Heart left ventricle (tissue), 13 donors: ENCODE data around the gene PLXNA1.

ENCODE experiments used
- CTCF ChIP-seq, 12 donors: fragments of 200-600 bp; sonication (generic) in 4 of 12; IDR thresholded peaks; one replicate each; pipeline versions ENCODE4 v1.5.0 to v1.8.0; 2018 to 2022; ENCODE audit warnings: antibody characterized with exemption in 12 of 12, mild to moderate bottlenecking in 5 of 12
- POLR2A ChIP-seq, 2 donors: fragments of 450-650 bp; IDR thresholded peaks; one replicate each; pipeline ENCODE4 v1.6.1; 2017; ENCODE audit warnings: antibody characterized with exemption in 2 of 2, mild to moderate bottlenecking in 2 of 2, moderate library complexity in 2 of 2
- donor health status: ischemic (EF 13 %, LVEDD 7.1; RV severe dilation, severe dysfunction).
- donor health status: DM: no; HTN: yes; CAD: no.
- donor health status: DM: no; HTN: no; CAD: no.
- donor health status: ischemic (EF 25% LVEDD 6.9; RV normal size, moderate dysfunction).
- donor health status: ischemic (EF 25% LVEDD 5.7; RV mildly dilated, moderate dysfunction).
- donor health status: ischemic (EF 35%, LVEDD 5.7; RV mildly dilated, moderate dysfunction).
- donor health status: nonischemic (EF 11% LVEDD 7.7; RV severe dilation, severe dysfunction).
- donor health status: DM: yes; HTN: yes; CAD: no.
- donor health status: PGD.
- donor health status: ischemic (EF 29% LVEDD 5.4; RV normal size, mild dysfunction).
- donor health status: nonischemic (EF 23%, LVEDD 6.1; RV moderate dilation, normal function).

DNA sequence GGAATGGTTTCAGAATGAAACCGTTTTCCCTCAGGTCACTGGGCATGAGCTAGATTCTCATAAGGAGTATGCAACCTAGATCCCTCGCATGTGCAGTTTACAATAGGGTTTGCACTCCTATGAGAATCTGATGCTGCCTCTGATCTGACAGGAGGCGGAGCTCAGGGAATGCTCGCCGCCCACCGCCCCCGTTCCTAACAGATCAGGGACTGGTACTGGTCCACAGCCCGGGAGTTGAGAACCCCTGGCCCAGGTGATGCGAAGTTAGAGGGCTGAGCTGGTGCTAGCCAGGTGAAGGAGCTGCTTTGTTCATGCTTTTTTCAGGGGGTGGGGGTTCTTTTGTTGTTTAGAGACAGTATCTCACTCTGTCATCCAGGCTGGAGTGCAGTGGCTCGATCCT, 15.5 kb upstream of the PLXNA1 start:
- TF ChIP-seq CTCF (IDR thresholded peaks at IDR 0.05), result no peak
- TF ChIP-seq POLR2A (IDR thresholded peaks at IDR 0.05), result no peak
